VCaP (cell line): ENCODE results near the gene FOLR1.

Experiments used
- H3K27ac ChIP-seq: fragments of 450-650 bp; 2 replicates; pipeline ENCODE4 v1.5.1; 2017
- CTCF ChIP-seq: fragments of 450-650 bp; conservative IDR thresholded peaks from 2 replicates; pipeline ENCODE4 v1.5.1; 2017; ENCODE audit warnings: mild to moderate bottlenecking, moderate library complexity

The FOLR1 gene

GRCh38 chr11:72223615-72224563 lies 31.9 kb downstream of the FOLR1 start:
- H3K27ac ChIP-seq: peak overlapping the region; percentile 95
- no peak for TF ChIP-seq CTCF

GRCh38 chr11:72224564-72225410 lies 32.8 kb downstream of the FOLR1 start, which contains the start of gene INPPL1:
TSS of gene INPPL1 (plus strand) at chr11:72224767. CDS start at chr11:72224985, 218 bp downstream.
- TF ChIP-seq CTCF: no peak

GRCh38 chr11:72225411-72225951 lies 33.5 kb downstream of the FOLR1 start:
- TF ChIP-seq CTCF: no peak
- peak overlapping the region; percentile 95 for H3K27ac ChIP-seq

More at GRCh38 chr11:72224564-72225410, 32.8 kb downstream of the FOLR1 start, which contains the start of gene INPPL1:
- peak within 1 kb of the TSS; percentile 95 for H3K27ac ChIP-seq

- no peak overlapping the region for H3K27ac ChIP-seq
- TF ChIP-seq CTCF: no peak
Measured at GRCh38 chr11:72226701-72227100, 34.8 kb downstream of the FOLR1 start.

GRCh38 chr11:72227316-72228228 lies 35.6 kb downstream of the FOLR1 start:
- TF ChIP-seq CTCF: no peak
- no peak overlapping the region for H3K27ac ChIP-seq

- H3K27ac ChIP-seq: no peak overlapping the region
- no peak for TF ChIP-seq CTCF
Measured at GRCh38 chr11:72228229-72228843, 36.4 kb downstream of the FOLR1 start.
